Measurements from ENCODE around the gene KCNB1.

The KCNB1 gene

DNA sequence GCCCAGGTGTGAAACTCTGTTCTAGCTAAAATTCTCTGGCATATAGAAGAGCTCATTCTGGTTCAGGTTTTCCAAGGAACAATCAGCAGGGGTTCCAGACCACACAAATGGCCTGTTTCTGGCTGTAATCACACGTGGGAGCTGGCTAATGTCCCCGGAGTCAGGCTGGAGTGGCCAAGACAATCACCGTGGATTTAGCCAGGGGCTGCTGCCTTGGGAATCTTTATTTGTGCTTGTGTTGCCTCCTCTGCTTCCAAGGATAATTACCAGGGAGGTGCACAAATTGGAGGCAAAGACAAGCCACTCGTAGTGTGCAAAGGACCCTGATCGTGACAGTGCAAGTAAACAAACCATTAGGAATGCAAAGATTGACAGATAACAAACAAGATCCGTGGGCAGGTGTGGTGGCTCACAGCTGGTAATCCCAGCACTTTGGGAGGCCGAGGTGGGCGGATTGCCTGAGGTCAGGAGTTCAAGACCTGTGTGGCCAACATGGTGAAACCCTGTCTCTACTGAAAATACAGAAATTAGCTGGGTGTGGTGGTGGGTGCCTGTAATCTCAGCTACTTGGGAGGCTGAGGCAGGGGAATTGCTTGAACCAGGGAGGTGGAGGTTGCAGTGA, 77.3 kb downstream of the KCNB1 start:
- no peak for DNase-seq

DNA sequence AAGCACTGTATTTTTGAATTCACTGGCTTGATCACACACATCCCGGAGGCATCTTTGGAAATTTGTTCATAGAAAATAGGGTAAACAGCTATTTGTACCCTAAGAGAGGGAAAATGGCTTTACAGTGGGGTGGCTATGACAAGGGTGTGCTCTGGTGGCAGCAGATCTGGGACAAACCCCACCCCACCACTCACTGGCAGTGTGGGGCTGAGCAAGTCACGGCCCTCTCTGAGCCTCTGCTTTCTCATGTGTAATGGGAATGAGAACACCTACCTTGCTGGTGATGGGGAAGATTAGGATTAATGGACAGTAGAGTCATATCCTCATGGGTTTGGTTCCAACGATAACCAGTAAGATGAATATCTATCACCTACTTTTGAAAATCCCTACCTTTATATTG, 78.0 kb downstream of the KCNB1 start:
- DNase-seq: no peak

DNA sequence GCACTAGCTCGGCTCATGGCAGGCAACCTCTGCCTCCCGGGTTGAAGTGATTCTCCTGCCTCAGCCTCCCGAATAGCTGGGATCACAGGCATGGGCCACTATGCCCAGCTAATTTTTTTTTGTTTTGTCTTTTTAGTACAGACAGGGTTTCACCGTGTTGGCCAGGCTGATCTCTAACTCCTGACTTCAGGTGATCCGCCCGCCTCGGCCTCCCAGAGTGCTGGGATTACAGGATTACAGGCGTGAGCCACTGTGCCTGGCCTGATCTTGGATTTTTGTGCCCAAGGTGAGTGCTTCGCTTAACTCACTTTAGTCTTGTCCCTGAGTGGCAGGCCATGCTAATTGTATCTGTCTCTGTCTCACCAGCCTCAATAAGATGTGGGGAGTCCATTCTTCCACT, 78.6 kb downstream of the KCNB1 start:
- no peak for DNase-seq

DNA sequence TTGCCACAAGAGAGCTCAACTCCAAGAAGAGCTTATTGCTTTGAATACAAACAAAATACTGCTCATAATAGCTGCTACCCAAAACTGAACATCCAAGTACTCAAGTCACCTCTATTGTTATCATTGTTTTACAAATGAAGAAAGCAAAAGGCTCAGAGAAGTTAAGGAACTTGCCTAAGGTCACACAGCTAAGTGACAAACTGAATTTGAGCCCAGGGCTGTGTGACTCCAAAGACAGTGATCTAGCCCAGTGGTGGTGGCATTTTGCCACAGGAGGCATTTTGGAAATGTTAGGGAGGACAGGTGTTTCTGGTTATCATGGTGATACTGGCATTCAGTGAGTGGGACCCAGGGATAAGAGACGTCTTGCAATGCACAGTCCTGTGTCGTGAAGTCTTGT, 79.5 kb downstream of the KCNB1 start:
- DNase-seq: no peak

GRCh38 chr20:49400904-49401303, 81.6 kb downstream of the KCNB1 start:
- DNase-seq: no peak

- no peak for DNase-seq
Measured at GRCh38 chr20:49400410-49400809, 82.1 kb downstream of the KCNB1 start.

DNA sequence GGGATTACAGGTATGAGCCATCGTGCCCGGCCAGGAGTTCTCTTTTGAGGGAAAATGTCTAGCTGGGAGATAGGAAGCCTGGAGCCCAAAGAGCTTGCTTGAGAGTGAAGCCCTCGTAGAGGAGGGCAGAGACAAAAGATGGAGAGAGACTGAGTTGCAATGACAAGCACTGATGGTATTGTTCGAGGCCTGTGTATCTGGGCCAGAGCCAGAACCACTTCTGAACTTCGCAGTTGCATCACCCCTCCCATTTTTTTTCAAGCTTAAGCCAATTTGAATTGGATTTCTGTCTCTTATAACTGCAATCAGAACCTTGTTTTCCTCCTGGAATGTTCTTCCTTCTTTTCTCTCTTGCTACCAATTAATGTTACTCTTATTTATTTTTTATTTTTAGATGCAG, 83.1 kb downstream of the KCNB1 start:
- no peak for DNase-seq

- DNase-seq: no peak
Measured at GRCh38 chr20:49398401-49399144, 83.9 kb downstream of the KCNB1 start.

DNA sequence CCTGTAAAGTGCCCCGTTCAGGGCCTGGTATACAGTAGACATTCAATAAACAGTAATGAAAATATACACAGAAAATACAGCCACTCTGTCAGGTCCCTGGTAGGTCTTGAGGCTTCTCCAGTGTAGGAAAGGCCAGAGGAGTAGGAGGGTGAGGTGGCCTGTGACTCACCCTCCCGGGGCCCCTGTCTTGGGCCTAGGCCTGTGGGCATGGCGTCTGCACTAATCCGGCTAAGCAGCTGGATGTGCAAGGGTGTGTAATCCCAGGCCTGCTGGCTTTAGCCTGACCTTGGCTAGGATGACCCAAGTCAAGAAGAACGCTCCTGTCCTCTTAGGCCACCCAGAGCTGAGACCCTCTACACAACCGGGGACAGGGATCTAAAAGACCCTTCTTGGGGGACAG, 84.9 kb downstream of the KCNB1 start:
- DNase-seq: no peak

DNA sequence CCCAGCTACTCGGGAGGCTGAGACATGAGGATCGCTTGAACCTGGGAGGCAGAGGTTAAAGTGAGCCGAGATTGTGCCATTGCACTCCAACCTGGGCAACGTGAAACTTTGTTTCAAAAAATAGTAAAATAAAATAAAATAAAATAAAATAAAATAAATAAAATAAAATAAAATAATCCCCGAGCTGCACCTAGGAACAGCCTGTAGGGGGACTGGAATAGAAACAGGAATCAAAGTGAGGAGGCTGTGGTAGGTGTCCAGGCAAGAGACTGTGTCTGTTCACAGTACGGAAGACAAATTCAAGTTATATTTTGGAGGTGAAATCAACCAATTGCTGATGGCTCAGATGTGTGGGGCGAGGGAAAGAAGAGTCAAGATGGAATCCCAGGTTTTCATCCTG, 86.2 kb downstream of the KCNB1 start:
- no peak for DNase-seq

GRCh38 chr20:49395659-49396058, 86.8 kb downstream of the KCNB1 start:
- no peak for DNase-seq

- DNase-seq: no peak
Measured at GRCh38 chr20:49395183-49395582, 87.3 kb downstream of the KCNB1 start.

DNA sequence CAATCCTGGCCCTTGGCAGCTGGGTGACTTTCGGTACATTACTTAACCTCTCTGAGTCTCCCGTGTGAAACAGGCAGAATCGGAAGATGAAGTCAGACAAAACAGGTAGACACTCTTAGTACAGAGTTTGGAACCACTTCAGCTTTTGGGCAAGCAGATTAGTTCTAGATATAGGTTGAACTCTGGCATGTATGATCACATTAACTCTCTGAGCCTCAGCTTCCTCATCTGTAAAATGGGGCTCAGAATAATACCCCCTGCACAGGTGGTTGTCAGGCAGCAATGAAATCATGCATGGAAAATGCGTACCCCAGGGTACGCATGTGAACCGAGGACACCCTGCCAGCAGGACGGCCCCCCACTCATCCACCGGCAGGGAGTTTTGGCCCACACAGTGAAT, 87.7 kb downstream of the KCNB1 start:
- DNase-seq: no peak

- no peak for DNase-seq
Measured at GRCh38 chr20:49394264-49394663, 88.2 kb downstream of the KCNB1 start.

DNA sequence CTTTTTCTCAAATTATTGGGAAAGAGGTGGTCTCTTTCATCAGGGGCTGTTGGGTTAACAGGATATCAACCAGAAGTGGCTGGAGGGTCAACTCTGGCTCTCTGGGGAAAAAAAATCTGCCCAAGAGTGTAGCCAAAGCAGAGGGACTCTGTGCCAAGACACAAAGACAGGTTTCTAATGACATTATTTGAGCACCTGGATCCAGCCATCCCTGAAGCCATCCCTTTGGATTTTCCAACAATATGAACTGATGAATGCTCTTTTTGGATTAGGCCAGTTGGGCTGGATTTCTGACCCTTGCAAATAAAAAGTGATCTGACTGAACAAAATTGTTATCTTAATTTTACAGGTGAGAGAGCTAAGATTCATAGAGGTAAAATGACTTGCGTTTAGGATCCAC, 88.7 kb downstream of the KCNB1 start:
- DNase-seq: no peak

- DNase-seq: no peak
Measured at GRCh38 chr20:49392745-49393144, 89.7 kb downstream of the KCNB1 start.

- no peak for DNase-seq
Measured at GRCh38 chr20:49391404-49392245, 90.8 kb downstream of the KCNB1 start.

- no peak for DNase-seq
Measured at GRCh38 chr20:49389854-49390253, 92.6 kb downstream of the KCNB1 start.

DNA sequence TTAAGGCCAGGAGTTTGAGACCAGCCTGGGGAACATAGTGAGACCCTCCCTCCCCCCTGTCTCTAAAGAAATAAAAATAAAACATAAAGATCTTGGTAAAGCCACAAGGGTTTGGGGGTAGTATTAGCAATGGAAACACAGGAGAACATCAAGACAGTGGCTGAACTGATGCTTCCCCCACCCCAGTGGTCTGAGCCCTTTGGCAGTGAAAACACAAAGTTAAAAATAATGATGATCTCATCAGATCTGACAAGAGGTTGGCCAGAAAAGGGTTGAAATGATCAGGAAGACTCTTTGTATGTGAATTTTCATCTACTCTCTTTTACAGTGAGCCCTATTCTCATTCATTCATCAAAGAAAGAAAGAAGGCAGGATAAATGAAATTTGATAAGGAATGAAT, 93.7 kb downstream of the KCNB1 start:
- no peak for DNase-seq

GRCh38 chr20:49387581-49387939, 94.9 kb downstream of the KCNB1 start:
- no peak for DNase-seq

GRCh38 chr20:49386848-49387580, 95.5 kb downstream of the KCNB1 start:
- no peak for DNase-seq

GRCh38 chr20:49385465-49385864, 97.0 kb downstream of the KCNB1 start:
- DNase-seq: no peak

Data from stimulated activated CD4-positive, alpha-beta T cell treated with anti-CD3 and anti-CD28 coated beads, Interleukin-2, amount 100 ng/mL, for 48 hours (primary cell).